HG03175 (cell line): ENCODE data around the gene MS4A2.
"Not testable (repeated sequence)": the region's sequence is repeated elsewhere in the genome, so short reads cannot be mapped to it uniquely, and the experiment has no call there.

Experiments
- ATAC-seq: cut with Tn5 transposase; IDR thresholded peaks from one replicate; pipeline ENCODE4 v1.9.1; 2021; ENCODE audit warnings: mild to moderate bottlenecking, moderate library complexity; ENCODE audit not compliant: unreplicated experiment

MS4A2 gene

DNA sequence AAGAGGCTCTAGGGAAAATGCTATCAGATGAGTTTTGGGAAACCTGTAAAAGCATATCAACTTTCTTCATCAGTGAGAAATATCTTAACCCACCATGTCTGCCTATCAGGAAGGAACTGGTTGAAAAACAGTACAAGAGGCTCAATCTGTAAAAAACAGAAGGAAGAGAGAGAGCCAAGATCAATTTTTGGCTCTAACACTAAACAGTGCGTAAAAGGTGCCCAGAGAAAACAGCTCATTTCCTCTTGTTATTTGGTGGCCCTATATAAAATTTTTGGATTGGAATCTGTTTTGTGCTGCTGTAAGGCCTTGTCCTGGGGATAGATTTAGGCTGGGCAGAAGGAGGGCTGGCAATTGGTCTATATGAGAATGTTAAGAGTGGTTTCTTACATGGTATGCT lies 12.1 kb downstream of the MS4A2 start:
- ATAC-seq, result no peak

DNA sequence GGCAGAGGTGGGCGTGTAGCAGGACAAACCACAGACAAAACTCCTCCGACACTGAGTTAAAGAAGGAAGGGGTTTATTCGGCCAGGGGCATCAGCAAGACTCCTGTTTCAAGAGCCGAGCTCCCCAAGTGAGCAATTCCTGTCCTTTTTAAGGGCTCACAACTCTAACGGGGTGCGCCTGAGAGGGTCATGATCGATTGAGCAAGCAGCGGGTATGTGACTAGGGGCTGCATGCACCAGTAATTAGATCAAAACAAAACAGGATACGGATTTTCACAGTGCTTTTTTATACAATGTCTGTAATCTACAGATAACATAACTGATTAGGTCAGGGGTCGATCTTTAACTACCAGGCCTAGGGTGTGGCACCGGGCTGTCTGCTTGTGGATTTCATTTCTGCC lies 12.9 kb downstream of the MS4A2 start:
- ATAC-seq, result not testable (repeated sequence)

DNA sequence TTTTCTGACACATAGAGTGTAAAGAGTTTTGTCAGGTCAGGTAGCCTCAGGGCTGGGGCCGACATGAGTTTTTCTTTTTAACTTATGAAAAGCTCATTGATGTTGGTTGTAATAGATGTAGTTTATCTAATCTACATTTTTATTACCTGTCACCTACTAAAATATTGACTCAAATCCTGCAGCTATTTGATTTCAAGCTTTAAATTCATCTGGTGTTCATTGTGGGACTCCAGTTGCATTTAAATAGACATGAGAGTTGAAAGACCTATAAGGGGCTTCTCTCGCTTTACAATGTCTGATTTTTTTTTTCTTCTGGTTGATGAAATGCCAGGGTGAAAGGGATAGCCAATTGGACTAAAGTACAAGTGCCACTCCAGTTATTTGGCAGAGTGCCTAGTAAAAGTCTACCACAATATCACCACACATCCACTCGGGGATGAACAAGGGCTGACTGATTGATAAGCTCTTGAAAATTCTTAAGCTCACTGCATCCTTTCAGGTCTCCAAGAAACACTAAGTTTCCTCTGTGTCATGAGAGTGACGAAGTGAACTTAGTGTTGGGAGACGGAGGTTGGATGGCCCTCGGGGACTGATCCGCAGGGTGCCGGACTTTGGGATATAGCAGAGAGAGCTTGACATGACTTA lies 16.1 kb downstream of the MS4A2 start:
- ATAC-seq, result not testable (repeated sequence)

DNA sequence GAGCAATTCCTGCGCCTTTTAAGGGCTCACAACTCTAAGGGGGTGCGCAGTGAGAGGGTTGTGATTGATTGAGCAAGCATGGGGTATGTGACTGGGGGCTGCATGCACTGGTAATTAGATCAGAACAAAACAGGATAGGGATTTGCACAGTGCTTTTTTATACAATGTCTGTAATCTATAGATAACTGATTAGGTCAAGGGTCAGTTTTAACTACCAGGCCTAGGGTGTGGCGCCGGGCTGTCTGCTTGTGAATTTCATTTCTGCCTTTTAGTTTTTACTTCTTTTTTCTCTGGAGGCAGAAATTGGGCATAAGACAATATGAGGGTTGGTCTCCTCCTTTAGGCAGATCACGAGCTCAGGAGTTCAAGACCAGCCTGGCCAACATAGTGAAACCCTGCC lies 20.2 kb downstream of the MS4A2 start:
- not testable (repeated sequence) for ATAC-seq

DNA sequence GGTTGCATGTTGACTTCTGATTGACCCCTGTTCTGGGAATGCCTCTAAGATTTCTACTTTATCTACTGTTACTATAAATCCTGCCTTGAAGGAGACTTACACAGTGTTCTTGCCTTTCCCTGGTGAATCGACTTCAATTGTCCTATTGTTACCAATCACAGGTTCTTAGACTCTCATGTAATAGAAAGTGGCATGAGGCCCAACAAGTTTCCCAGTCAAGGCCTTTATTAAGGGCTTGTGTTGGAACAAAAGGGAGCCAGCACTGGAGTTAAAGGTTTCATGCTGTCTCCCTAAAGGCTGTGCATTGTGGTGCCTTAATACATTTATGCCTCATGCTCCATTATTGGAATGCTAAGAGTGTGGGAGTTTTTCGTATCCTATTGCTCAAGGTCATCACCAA lies 23.3 kb downstream of the MS4A2 start:
- ATAC-seq, result no peak

DNA sequence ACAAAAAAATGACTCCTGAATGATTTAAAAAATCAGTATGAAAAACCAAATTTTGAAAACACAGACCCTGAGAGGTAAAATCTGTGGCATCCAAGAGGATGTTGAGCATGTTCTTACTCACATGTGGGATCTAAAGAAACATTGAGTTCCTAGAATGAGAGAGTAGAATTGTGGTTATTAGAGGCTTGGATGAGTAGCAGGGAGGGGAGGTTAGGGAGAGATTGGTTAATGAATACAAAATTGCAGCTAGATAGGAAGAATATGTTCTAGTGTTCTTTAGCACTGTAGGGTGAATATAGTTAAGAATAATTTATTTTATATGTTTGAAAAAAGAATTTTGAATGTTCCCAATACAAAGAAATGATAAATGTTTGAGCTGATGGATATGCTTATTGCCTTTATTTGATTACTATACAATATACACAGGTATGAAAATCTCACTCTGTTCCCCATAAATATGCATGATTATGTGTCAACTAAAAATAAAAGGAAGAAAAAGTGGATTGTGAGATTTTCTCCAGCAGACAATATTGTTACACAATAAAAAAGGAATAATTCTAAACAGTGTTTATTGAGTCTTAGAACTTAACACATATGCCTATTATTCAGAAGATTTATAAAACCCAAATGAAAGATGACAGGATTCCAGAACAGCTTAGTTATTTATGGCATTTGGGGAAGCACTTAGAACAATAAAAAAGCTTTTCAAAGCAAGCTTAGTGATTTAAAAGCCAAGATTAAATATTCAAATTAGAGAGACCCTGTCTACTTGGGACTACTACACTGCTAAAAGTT lies 28.7 kb downstream of the MS4A2 start:
- no peak for ATAC-seq

DNA sequence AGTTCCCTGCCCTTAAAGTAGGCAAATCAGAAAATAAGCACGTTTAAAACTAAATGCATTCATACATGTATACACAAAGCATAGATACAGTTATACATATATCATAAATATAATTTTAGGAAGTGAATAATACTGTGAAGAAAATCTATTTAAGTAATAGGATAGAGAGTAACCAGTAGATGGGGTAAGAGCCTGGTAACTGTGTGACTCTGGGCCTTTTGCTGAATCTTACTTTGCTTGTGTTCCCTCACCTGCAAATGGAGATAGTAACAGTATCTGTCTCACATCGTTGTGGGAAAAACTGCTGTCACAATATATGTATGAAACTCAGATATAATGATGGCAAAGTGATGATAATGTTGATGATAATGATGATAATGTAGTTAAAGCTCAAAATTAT lies 29.9 kb downstream of the MS4A2 start:
- ATAC-seq, result no peak

DNA sequence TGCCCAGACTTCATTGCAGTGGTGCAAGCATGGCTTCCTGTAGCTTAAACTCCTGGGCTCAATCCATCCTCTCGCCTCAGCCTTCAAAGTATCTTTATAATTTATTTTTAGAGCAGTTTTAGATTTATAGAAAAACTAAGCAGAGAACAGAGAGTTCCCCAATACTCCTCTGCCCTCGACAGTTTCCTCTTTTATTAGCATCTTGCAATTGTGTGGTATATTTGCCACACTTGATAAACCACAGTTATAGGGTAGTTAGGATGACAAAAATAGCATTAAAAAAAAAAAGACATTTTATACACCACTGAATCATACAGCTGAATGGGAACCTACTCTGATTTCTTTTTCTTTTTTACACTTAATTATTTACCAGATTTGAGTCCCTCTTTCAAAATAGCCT lies 31.2 kb downstream of the MS4A2 start:
- no peak for ATAC-seq

DNA sequence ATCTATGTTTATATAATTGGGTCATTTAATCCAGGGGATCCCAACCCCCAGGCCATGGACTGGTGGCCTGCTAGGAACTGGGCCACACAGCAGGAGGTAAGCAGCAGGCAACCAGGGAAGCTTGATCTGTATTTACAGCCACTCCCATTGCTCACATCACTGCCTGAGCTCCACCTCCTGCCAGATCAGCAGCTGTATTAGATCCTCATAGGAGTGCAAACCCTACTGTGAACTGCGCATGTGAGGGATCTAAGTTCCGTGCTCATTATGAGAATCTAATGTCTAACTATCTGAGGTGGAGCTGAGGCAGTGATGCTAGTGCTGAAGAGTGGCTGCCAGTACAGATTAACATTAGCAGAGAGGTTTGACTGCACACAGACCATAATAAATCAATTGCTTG lies 32.8 kb downstream of the MS4A2 start:
- no peak for ATAC-seq

DNA sequence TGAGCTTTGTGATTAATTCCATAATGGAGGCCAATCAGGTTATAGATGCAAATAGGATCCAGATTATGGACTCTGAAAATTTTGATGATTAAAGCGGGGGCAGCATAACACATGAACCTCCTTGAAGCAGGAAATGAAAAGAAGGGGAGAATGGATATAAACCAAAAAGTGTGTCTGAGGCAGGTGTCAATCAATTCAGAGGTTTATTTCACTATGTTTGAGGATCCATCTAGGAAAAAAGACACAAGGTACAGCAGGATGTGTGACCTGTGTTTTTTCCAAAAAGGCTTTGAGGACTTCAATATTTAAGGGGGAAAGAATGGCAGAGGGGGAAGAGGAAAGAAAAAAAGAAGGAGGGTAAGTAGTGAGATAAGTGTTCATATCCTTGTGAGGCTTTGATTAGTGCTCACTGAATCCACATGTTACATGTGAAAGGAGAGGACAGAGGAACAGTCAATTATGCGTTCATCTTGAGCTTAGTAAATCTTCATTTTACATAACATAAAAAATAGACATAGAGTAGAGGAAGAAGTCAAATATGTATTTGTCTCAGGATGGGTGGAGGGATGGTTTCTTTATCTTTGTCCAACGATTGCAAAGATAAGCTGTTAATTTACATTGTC lies 34.1 kb downstream of the MS4A2 start:
- no peak for ATAC-seq

DNA sequence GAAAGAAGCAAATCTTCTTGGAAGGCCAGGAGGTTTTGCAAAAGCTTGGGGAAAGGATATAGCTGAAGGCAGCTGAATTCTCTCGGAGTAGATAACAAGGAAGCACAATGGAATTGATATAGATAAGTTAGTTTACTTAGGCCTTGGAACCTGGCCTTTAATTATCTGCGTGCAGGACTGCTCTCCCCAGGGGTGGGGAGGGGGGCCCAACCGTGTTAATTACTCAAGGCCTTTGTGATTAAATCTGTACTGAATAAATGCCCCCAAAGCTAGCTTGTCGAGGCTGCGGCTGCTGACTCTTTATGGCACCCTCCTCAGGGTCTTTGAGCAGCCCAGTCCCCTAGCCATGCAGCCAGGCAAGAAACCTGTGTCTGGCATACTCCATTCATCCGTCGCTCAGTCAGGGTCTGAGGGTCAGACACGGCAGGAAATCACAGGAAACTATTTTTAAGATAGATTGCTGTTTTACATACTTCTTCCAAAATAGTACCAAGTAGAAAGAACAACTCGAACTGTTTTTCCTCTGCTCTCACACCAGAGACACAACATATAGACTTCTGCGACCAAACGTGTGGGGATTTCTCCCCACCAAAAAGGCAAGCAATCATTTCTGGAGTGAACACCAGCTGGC lies 36.5 kb downstream of the MS4A2 start:
- ATAC-seq, result no peak

DNA sequence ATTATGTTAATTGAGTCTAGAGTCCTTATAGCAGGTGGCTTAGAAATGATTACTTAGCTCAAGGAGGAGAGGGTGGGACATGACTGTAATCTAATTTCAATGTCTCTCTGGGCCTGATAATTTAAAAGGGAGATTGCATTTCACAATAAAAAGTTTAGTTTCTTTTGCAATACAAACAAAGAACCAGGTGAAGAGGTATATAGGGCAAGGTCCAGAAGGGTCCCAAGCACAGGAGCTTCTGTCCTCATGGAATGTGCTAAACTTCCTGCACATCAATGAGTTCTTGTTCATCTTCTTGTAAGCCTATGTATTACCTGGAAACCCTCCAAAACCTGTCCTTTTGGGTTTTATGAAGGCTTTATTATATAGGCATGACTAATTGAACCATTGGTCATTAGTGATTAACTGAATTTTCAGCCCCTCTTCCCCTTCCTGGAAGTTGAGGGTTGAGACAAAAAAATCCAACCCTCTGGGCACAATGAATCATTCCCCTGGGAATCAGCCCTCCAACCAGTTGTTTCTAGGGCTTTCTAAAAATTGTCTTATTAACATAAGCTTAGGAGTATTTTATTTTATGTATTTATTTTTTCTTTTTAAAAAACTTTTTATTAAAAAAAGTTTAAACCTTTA lies 37.6 kb downstream of the MS4A2 start:
- no peak for ATAC-seq

DNA sequence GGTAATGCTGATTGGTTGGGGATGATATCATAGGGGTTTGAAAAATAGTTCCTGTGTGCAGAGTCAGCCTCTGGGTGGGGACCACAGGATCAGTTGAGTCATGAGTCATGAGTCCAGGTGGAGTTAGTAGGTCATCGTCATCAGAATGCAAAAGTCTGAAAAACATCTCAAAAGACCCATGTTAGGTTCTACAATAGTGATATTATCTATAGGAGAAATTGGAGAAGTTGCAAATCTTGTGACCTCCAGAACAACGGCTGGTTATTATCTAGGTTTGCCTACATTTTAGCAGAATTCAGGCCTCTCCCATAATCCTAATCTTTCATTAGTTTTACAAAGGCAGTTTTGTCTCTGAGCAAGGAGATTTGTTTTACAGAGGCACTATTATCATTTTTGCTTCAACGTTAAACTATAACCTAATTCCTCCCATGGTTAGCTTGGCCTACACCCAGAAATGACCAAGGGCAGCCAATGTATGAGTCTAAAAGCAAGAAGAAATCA lies 38.9 kb downstream of the MS4A2 start:
- no peak for ATAC-seq

DNA sequence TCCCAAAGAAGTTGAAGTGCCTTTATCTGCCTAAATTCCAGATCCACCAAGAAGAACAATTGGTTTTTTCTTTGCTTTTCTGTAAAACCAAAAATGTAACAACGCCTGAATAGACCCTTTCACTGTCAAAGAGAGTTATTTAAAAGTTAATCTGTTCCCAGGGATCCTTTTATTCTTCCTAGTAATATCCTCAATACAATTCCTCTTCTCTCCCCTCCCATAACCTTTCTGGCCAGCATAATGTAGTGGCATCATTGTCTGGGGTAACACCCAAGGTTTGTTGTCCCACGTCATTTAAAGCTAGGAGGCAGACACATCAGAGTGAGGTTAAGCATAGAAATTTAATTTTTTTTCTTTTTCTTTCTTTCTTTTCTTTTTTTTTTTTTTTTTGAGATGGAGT lies 39.9 kb downstream of the MS4A2 start:
- no peak for ATAC-seq

DNA sequence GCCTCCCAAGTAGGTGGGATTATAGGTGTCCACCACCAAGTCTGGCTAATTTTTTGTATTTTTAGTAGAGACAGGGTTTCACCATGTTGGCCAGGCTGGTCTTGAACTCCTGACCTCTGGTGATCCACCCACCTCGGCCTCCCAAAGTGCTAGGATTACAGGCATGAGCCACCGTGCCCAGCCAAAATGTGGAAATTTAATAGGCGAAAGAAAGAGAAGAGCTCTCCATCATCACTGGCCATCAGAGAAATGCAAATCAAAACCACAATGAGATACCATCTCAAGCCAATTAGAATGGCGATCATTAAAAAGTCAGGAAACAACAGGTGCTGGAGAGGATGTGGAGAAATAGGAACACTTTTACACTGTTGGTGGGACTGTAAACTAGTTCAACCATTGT lies 40.4 kb downstream of the MS4A2 start:
- not testable (repeated sequence) for ATAC-seq

DNA sequence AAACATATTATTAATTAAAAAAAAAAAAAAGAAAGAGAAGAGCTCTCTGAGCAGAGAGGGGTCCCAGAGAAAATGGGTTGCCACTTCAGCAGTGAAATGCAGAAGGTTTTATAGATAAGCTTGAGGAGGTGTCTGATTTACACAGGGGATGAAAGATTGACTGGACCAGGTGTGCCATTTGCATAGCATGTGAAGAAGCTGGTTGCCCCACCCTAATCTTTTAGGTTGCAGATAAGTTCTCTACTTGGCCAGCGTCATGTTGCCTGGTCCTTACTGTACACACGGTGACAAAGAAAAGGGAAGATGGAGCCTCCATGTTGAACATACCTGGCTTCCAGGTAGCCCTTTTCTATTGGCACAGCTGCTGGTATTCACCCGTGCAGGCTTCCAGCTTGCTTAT lies 41.4 kb downstream of the MS4A2 start:
- ATAC-seq, result no peak

DNA sequence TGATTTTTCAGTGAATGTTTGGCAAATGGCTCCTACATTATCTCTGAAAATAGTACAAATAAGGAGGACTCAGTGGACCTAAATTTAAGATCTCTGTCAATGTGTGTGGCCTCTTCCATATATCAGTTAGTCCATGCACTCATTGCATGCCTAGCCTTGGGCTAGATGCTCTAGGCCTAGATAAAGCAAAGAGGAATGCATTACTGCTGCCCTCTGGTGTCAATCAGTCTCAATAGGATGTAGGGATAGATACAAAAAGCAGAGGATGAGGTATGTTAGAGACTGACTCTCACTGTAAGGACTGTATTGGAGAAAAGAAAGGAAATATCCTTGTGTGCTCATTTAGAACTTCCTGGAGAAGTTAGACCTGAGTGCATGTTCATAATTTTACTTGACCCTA lies 42.0 kb downstream of the MS4A2 start:
- ATAC-seq, result no peak

DNA sequence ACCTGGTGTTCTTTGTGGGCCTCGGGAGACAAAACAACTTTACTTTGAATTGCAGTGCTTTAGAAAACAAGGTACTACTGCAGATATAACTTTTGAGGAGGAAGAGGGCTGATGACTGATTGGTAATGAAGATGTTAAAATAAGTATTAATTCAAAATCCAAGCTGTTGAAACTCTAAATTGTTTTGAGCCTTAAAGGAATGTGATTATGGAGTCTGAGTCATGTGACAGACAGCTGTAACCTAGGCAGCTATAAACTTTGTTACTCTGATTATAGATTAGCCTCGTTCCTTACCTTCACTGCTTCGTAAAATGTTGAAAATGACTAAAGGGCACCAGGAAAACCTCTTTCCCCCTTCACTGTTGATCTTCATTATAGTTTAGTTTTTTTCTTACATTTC lies 43.4 kb downstream of the MS4A2 start:
- ATAC-seq, result no peak

DNA sequence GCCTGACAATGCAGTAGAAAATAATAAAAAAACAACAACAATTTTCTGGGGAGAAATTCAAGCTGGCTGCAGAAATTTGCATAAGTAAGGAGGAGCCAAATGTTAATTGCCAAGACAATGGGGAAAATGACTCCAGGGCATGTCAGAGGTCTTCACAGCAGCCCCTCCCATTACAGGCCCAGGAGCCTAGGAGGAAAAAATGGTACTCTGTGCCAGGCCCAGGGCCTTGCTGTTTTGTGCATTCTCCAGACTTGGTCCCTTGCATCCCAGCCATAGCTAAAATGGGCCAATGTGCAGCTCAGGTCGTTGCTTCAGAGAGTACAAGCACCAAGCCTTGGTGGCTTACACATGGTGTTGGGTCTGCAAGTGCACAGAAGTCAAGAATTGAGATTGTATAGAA lies 45.5 kb downstream of the MS4A2 start:
- no peak for ATAC-seq

DNA sequence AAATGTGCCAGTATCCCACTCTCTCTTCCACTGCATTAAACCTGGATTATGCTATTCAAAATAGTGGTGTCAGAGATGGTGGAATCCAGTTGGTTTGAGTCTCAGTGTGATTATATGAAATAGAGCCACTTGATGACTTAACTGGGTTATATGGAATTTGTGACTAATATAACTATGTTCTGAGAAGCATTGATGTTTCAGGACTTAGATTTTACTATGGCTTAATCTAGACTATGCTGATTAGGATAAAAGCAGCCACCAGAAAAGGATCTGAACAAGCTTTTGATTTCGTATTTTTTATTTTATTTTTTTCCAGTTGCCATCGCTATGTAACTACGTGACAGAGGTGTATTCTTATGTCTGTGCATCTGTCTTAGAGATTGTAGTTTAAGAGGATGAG lies 55.3 kb downstream of the MS4A2 start:
- no peak for ATAC-seq

DNA sequence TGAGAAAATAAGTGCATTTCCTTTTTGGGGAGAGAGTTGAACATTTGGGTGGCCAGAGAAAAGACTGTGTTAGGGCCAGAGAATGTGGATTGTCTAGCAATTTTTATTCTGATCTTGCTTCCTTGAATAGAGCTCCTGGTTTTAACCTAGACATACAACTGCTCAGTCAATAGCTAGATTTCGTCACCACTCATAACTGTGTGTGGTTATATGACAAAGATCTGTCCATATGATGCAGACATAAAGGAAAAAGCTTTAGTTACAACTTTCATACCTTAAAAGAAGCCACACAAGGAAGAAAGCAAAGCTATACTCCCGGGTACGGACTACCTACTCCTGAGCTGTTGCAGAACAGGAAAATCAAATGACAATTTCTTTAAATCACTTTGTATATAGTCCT lies 57.2 kb downstream of the MS4A2 start:
- ATAC-seq, result no peak
